Osteoblast (primary cell): ENCODE measurements around the gene LRMDA. TPM values are rescaled to one million over a fixed set of nuclear protein-coding genes. Genes with fewer than 3 reads are reported as not detected.

Experiments
- DNase-seq: peaks from one replicate; pipeline ENCODE4 v3.0.0; 2011; ENCODE audit warnings: low spot score, mixed read lengths; ENCODE audit not compliant: insufficient read length; ENCODE audit errors: missing footprints
- H2AFZ ChIP-seq: 2 replicates; pipeline ENCODE4 v1.6.0; 2011; ENCODE audit warnings: mild to moderate bottlenecking, low read length
- H3K27ac ChIP-seq: 2 replicates; pipeline ENCODE4 v1.5.1; 2011; ENCODE audit warnings: mild to moderate bottlenecking, low read depth, low read length, moderate library complexity
- H3K27me3 ChIP-seq: 2 replicates; pipeline ENCODE4 v1.6.0; 2012; ENCODE audit warnings: mild to moderate bottlenecking, control low read depth, inconsistent platforms, low read length, moderate library complexity; ENCODE audit not compliant: insufficient read depth
- H3K36me3 ChIP-seq: 2 replicates; pipeline ENCODE4 v1.5.1; 2011; ENCODE audit warnings: mild to moderate bottlenecking, low read length, control low read depth, moderate library complexity; ENCODE audit not compliant: insufficient read depth
- H3K4me1 ChIP-seq: 2 replicates; pipeline ENCODE4 v1.5.1; 2011; ENCODE audit warnings: mild to moderate bottlenecking, low read length, control low read depth, moderate library complexity; ENCODE audit not compliant: insufficient read depth
- H3K4me2 ChIP-seq: 2 replicates; pipeline ENCODE4 v1.6.0; 2011; ENCODE audit warnings: mild to moderate bottlenecking, low read length; ENCODE audit not compliant: insufficient read depth
- H3K4me3 ChIP-seq: fragments of 200-600 bp; sonication (generic); 3 replicates; pipeline ENCODE4 v1.5.1; 2012; ENCODE audit warnings: mild to moderate bottlenecking, low read length, inconsistent platforms; ENCODE audit not compliant: insufficient read depth
- H3K79me2 ChIP-seq: 2 replicates; pipeline ENCODE4 v1.6.0; 2012; ENCODE audit warnings: mild to moderate bottlenecking, low read length, control low read depth, inconsistent platforms; ENCODE audit not compliant: insufficient read depth
- H3K9me3 ChIP-seq: 2 replicates; pipeline ENCODE4 v1.5.1; 2011; ENCODE audit warnings: low read depth, low read length, control low read depth
- H4K20me1 ChIP-seq: 2 replicates; pipeline ENCODE4 v1.6.0; 2012; ENCODE audit warnings: mild to moderate bottlenecking, low read length, control low read depth; ENCODE audit not compliant: insufficient read depth
- CTCF ChIP-seq: IDR thresholded peaks from 2 replicates; pipeline ENCODE4 v1.5.1; 2011; ENCODE audit warnings: mild to moderate bottlenecking, low read depth, low read length, moderate library complexity; ENCODE audit errors: extremely low read depth
- total RNA-seq: library from RNA; depleted of rRNA; stranded (reverse); fragments of >200 nt; gene quantifications from 2 replicates; pipeline ENCODE4 v1.2.3, GENCODE V29; 2012

LRMDA gene
- total RNA-seq, 1 donor, result 18.5 TPM

GRCh38 chr10:75433216-75433615 lies 1.8 kb downstream of the LRMDA start:
- DNase-seq, result no peak
- no peak for TF ChIP-seq CTCF
- H3K4me3 ChIP-seq, result no peak overlapping the region

GRCh38 chr10:75434291-75434690 lies 2.9 kb downstream of the LRMDA start:
- no peak overlapping the region for H3K4me3 ChIP-seq
- no peak overlapping the region for H3K27ac ChIP-seq
- no peaks in the 10 kb centered on the region for H3K27me3 ChIP-seq
- H3K79me2 ChIP-seq, result no peaks in the 10 kb centered on the region
- TF ChIP-seq CTCF, result no peak
- no peaks in the 10 kb centered on the region for H3K9me3 ChIP-seq
- H3K4me2 ChIP-seq, result no peak overlapping the region
- no peaks in the 10 kb centered on the region for H3K36me3 ChIP-seq
- no peak overlapping the region for H2AFZ ChIP-seq
- peaks cover 9% of the 10 kb centered on the region for H3K4me1 ChIP-seq
- H4K20me1 ChIP-seq, result no peaks in the 10 kb centered on the region
- DNase-seq, result no peak

More at GRCh38 chr10:75433216-75433615, 1.8 kb downstream of the LRMDA start:
- H3K4me2 ChIP-seq, result no peak overlapping the region
- H3K27ac ChIP-seq, result no peak overlapping the region
- H3K4me1 ChIP-seq, result peaks cover 15% of the 10 kb centered on the region
- no peaks in the 10 kb centered on the region for H3K36me3 ChIP-seq
- H3K79me2 ChIP-seq, result no peaks in the 10 kb centered on the region
- no peaks in the 10 kb centered on the region for H3K27me3 ChIP-seq
- H4K20me1 ChIP-seq, result no peaks in the 10 kb centered on the region
- H2AFZ ChIP-seq, result no peak overlapping the region
- no peaks in the 10 kb centered on the region for H3K9me3 ChIP-seq

DNA sequence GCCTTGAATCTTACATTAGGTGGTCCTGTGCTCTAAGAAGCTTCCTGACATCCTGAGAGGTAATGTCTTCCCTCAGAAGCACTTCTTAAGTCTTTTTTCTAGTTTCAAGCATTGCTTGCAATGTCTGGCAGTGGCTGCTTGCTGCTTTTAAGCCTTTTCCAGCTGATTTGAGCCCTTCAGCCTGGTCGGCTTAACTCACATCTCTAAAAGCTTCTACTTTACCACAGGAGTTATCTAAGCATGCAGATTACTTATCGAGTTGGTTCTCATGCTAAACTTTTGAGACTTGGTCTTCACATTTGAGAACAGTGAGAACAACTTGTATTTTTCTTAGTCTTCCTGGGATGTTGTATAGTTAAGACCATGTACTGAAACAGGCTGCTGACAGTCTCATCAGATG lies 3.9 kb downstream of the LRMDA start:
- H3K4me2 ChIP-seq, result no peak overlapping the region
- peaks cover 9% of the 10 kb centered on the region for H3K4me1 ChIP-seq
- H4K20me1 ChIP-seq, result no peaks in the 10 kb centered on the region
- no peak for DNase-seq
- no peaks in the 10 kb centered on the region for H3K36me3 ChIP-seq
- no peak overlapping the region for H3K27ac ChIP-seq
- no peaks in the 10 kb centered on the region for H3K9me3 ChIP-seq
- no peaks in the 10 kb centered on the region for H3K79me2 ChIP-seq
- H3K27me3 ChIP-seq, result no peaks in the 10 kb centered on the region
- no peak overlapping the region for H2AFZ ChIP-seq
- H3K4me3 ChIP-seq, result no peak overlapping the region
- no peak for TF ChIP-seq CTCF

DNA sequence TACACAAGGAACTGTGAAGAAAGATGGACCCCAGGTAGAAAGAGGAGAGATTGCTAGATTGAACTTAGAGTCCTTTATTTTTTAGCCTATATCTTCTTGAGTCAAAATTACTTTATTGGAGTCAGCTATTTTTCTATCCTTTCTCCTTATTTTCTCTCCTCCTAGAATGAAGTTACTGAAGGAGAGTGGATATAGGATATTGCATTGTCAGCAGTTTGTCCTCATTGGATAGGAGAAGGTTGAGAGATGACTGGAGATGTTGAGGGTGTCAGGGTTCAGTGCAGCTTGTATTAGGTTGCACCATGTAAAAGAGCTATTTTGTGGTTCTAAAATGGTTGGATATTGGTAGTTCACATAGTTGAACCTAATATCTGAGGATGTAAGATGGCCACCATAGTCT lies 5.5 kb downstream of the LRMDA start:
- H3K4me1 ChIP-seq, result peaks cover 1% of the 10 kb centered on the region
- H4K20me1 ChIP-seq, result no peaks in the 10 kb centered on the region
- no peak overlapping the region for H3K27ac ChIP-seq
- TF ChIP-seq CTCF, result no peak
- no peaks in the 10 kb centered on the region for H3K36me3 ChIP-seq
- H3K79me2 ChIP-seq, result no peaks in the 10 kb centered on the region
- no peak overlapping the region for H3K4me2 ChIP-seq
- no peak overlapping the region for H3K4me3 ChIP-seq
- H2AFZ ChIP-seq, result no peak overlapping the region
- H3K9me3 ChIP-seq, result no peaks in the 10 kb centered on the region
- no peak for DNase-seq
- H3K27me3 ChIP-seq, result no peaks in the 10 kb centered on the region
